ENCODE data around the gene ALDH1B1.

- TF ChIP-seq CBX2 (IDR thresholded peaks at IDR 0.05; ENCODE audit: low read depth, low read length) (no peak), CBX2 (CRISPR knock-in tag; IDR thresholded peaks at IDR 0.05; ENCODE audit: low read depth) (no peak), YEATS2 (CRISPR knock-in tag; IDR thresholded peaks at IDR 0.05; ENCODE audit: borderline replicate concordance) (peak; percentile 55; the same call in 1 of the 2 replicates), SETDB1 (CRISPR knock-in tag; IDR thresholded peaks at IDR 0.05; ENCODE audit: borderline replicate concordance) (no peak), JUND (CRISPR knock-in tag; IDR thresholded peaks at IDR 0.05) (peak; percentile 78), ZNF451 (CRISPR knock-in tag; IDR thresholded peaks at IDR 0.05) (0 out of 2 replicates have a peak, but pooled peaks have one; percentile 44), ATF7 (IDR thresholded peaks at IDR 0.05) (no peak), ATF7 (CRISPR knock-in tag; IDR thresholded peaks at IDR 0.05) (peak; percentile 60; the same call in 1 of the 2 replicates), FOXO1 (CRISPR knock-in tag; IDR thresholded peaks at IDR 0.05) (peak; percentile 95), NFIC (IDR thresholded peaks at IDR 0.05; ENCODE audit: low read length) (no peak; the same call in 1 of the 2 replicates)
- TF ChIP-seq, protein P1, sequence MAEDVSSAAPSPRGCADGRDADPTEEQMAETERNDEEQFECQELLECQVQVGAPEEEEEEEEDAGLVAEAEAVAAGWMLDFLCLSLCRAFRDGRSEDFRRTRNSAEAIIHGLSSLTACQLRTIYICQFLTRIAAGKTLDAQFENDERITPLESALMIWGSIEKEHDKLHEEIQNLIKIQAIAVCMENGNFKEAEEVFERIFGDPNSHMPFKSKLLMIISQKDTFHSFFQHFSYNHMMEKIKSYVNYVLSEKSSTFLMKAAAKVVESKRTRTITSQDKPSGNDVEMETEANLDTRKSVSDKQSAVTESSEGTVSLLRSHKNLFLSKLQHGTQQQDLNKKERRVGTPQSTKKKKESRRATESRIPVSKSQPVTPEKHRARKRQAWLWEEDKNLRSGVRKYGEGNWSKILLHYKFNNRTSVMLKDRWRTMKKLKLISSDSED (CRISPR knock-in tag; IDR thresholded peaks at IDR 0.05): no peak
- TF ChIP-seq, protein P2, sequence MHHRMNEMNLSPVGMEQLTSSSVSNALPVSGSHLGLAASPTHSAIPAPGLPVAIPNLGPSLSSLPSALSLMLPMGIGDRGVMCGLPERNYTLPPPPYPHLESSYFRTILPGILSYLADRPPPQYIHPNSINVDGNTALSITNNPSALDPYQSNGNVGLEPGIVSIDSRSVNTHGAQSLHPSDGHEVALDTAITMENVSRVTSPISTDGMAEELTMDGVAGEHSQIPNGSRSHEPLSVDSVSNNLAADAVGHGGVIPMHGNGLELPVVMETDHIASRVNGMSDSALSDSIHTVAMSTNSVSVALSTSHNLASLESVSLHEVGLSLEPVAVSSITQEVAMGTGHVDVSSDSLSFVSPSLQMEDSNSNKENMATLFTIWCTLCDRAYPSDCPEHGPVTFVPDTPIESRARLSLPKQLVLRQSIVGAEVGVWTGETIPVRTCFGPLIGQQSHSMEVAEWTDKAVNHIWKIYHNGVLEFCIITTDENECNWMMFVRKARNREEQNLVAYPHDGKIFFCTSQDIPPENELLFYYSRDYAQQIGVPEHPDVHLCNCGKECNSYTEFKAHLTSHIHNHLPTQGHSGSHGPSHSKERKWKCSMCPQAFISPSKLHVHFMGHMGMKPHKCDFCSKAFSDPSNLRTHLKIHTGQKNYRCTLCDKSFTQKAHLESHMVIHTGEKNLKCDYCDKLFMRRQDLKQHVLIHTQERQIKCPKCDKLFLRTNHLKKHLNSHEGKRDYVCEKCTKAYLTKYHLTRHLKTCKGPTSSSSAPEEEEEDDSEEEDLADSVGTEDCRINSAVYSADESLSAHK (CRISPR knock-in tag; IDR thresholded peaks at IDR 0.05; ENCODE audit: borderline replicate concordance): no peak
- TF ChIP-seq, protein P3, sequence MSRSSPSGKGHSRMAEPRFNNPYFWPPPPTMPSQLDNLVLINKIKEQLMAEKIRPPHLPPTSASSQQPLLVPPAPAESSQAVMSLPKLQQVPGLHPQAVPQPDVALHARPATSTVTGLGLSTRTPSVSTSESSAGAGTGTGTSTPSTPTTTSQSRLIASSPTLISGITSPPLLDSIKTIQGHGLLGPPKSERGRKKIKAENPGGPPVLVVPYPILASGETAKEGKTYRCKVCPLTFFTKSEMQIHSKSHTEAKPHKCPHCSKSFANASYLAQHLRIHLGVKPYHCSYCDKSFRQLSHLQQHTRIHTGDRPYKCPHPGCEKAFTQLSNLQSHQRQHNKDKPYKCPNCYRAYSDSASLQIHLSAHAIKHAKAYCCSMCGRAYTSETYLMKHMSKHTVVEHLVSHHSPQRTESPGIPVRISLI (CRISPR knock-in tag; IDR thresholded peaks at IDR 0.05; ENCODE audit: borderline replicate concordance): 0 out of 2 replicates have a peak, but pooled peaks have one; percentile 34
Observed at GRCh38 chr9:38380872-38381534, 11.5 kb upstream of the ALDH1B1 start.

All from HepG2 (cell line).